ENCODE results near the gene ST6GAL1. TPM values are rescaled to one million over a fixed set of nuclear protein-coding genes. Genes with fewer than 3 reads are reported as not detected.

The ST6GAL1 gene
- total and polyA plus RNA-seq, 2 experiments from 2014 or later = 17.6 to 65.1 TPM

GRCh38 chr3:186951640-186952552 is 21.6 kb downstream of the ST6GAL1 start:
- ATAC-seq (no peak), DNase-seq (ENCODE audit: low spot score) (no peak)
- H3K4me1 Mint-ChIP-seq = peaks cover 28% of the 10 kb centered on the region
- 0 out of 2 replicates have a peak, but pooled peaks cover 1% of the 10 kb centered on the region for H3K36me3 ChIP-seq (ENCODE audit: insufficient read depth)
- no peak overlapping the region for H3K4me3 ChIP-seq
- H3K9me3 Mint-ChIP-seq = peaks cover 8% of the 10 kb centered on the region
- no peak overlapping the region for H3K4me3 Mint-ChIP-seq
- no peaks in the 10 kb centered on the region; the same call in none of the 2 replicates for H3K4me1 ChIP-seq (ENCODE audit: insufficient read depth)
- no peaks in the 10 kb centered on the region for H3F3A ChIP-seq (replicated peaks; ENCODE audit: low read depth)
- TF ChIP-seq ZNF114 (CRISPR knock-in tag; IDR thresholded peaks at IDR 0.05) (no peak), EZH2phosphoT487 (IDR thresholded peaks at IDR 0.05; ENCODE audit: unreplicated experiment) (no peak), ZNF331 (CRISPR knock-in tag; IDR thresholded peaks at IDR 0.05; ENCODE audit: low read depth) (no peak), NANOG (IDR thresholded peaks at IDR 0.05; ENCODE audit: borderline replicate concordance) (no peak), CREB1 (CRISPR knock-in tag; IDR thresholded peaks at IDR 0.05; ENCODE audit: low read depth) (no peak), REST (IDR thresholded peaks at IDR 0.05; ENCODE audit: unreplicated experiment) (no peak), STAT1 (IDR thresholded peaks at IDR 0.05; ENCODE audit: unreplicated experiment) (no peak), POLR2AphosphoS5 (IDR thresholded peaks at IDR 0.05; ENCODE audit: low read depth) (no peak), CTCF (conservative IDR thresholded peaks at IDR 0.05; ENCODE audit: low read depth in 2 of 2) (no peak), JUNB (IDR thresholded peaks at IDR 0.05; ENCODE audit: unreplicated experiment) (no peak), ETS1 (IDR thresholded peaks at IDR 0.05) (no peak), EZH2 (IDR thresholded peaks at IDR 0.05; ENCODE audit: low read depth, unreplicated experiment) (no peak), ZNF462 (CRISPR knock-in tag; IDR thresholded peaks at IDR 0.05) (no peak)
- H4K20me1 ChIP-seq (replicated peaks; ENCODE audit: insufficient read depth) = peaks cover 21% of the 10 kb centered on the region
- no peak overlapping the region for H3K27ac Mint-ChIP-seq
- peaks cover 5% of the 10 kb centered on the region for H3K27me3 Mint-ChIP-seq (ENCODE audit: insufficient read depth, low read depth, poor library complexity)
- no peak overlapping the region for H3K4me2 ChIP-seq
- no peak overlapping the region for H2AFZ ChIP-seq
- H3K36me3 Mint-ChIP-seq (ENCODE audit: low read depth) = peaks cover 87% of the 10 kb centered on the region
- no peaks in the 10 kb centered on the region for H3K9me2 ChIP-seq (ENCODE audit: insufficient read depth)
- no peak overlapping the region for H3K27ac ChIP-seq (ENCODE audit: low read depth)
- peaks cover 96% of the 10 kb centered on the region for H3K79me2 ChIP-seq (replicated peaks; ENCODE audit: insufficient read depth)
- no peaks in the 10 kb centered on the region for H3K27me3 ChIP-seq (ENCODE audit: insufficient read depth)
